Fibroblast of the conjunctiva (primary cell): ENCODE measurements around the gene TANC1.
"Not testable (repeated sequence)": the region's sequence is repeated elsewhere in the genome, so short reads cannot be mapped to it uniquely, and the experiment has no call there.

Experiments used
- DNase-seq: peaks from one replicate; pipeline ENCODE4 v3.0.0-alpha.2; 2010; ENCODE audit warnings: low read depth

Gene TANC1

GRCh38 chr2:159029936-159030335 is 61.5 kb downstream of the TANC1 start:
- no peak for DNase-seq

GRCh38 chr2:159030674-159031380 is 62.4 kb downstream of the TANC1 start:
- peak; percentile 62 for DNase-seq

- DNase-seq, result no peak
Measured at GRCh38 chr2:159032146-159032545, 63.7 kb downstream of the TANC1 start.

GRCh38 chr2:159032580-159032979 is 64.1 kb downstream of the TANC1 start:
- DNase-seq, result no peak

GRCh38 chr2:159034713-159035112 is 66.3 kb downstream of the TANC1 start:
- no peak for DNase-seq

GRCh38 chr2:159035790-159036411 is 67.5 kb downstream of the TANC1 start:
- no peak for DNase-seq

- not testable (repeated sequence) for DNase-seq
Measured at GRCh38 chr2:159036461-159036860, 68.0 kb downstream of the TANC1 start.

GRCh38 chr2:159041328-159041727 is 72.9 kb downstream of the TANC1 start:
- not testable (repeated sequence) for DNase-seq

GRCh38 chr2:159042115-159042850 is 73.8 kb downstream of the TANC1 start:
- no peak for DNase-seq

- DNase-seq, result no peak
Measured at GRCh38 chr2:159043710-159044109, 75.3 kb downstream of the TANC1 start.

GRCh38 chr2:159044804-159045286 is 76.4 kb downstream of the TANC1 start:
- no peak for DNase-seq

GRCh38 chr2:159045545-159046454 is 77.4 kb downstream of the TANC1 start:
- no peak for DNase-seq

- DNase-seq, result no peak
Measured at GRCh38 chr2:159046966-159047365, 78.5 kb downstream of the TANC1 start.

- DNase-seq, result no peak
Measured at GRCh38 chr2:159050426-159050825, 82.0 kb downstream of the TANC1 start.

GRCh38 chr2:159051133-159051532 is 82.7 kb downstream of the TANC1 start:
- no peak for DNase-seq

- DNase-seq, result no peak
Measured at GRCh38 chr2:159051661-159052060, 83.2 kb downstream of the TANC1 start.

- DNase-seq, result no peak
Measured at GRCh38 chr2:159052157-159052601, 83.7 kb downstream of the TANC1 start.

- DNase-seq, result no peak
Measured at GRCh38 chr2:159053161-159054031, 85.0 kb downstream of the TANC1 start.

- no peak for DNase-seq
Measured at GRCh38 chr2:159054032-159054334, 85.5 kb downstream of the TANC1 start.

GRCh38 chr2:159054985-159055384 is 86.5 kb downstream of the TANC1 start:
- no peak for DNase-seq

GRCh38 chr2:159060518-159060917 is 92.1 kb downstream of the TANC1 start:
- DNase-seq, result no peak
